Epithelial cell of proximal tubule (primary cell): Measurements from ENCODE around the gene RUSF1. TPM values are rescaled to one million over a fixed set of nuclear protein-coding genes. Genes with fewer than 3 reads are reported as not detected.
"Not testable (repeated sequence)": the region's sequence is repeated elsewhere in the genome, so short reads cannot be mapped to it uniquely, and the experiment has no call there.

Source experiments
- DNase-seq: peaks from one replicate; pipeline ENCODE4 v3.0.0-alpha.2; 2011; ENCODE audit warnings: low read depth
- H3K4me3 ChIP-seq: 2 replicates; pipeline ENCODE4 v1.5.1; 2011; ENCODE audit warnings: low read depth, mild to moderate bottlenecking, low read length
- total RNA-seq: library from RNA; depleted of rRNA; stranded (reverse); fragments of >200 nt; gene quantifications from 2 replicates; pipeline ENCODE4 v1.2.3, GENCODE V29; 2015
- TF ChIP-seq, protein P1 (sequence below): conservative IDR thresholded peaks from 2 replicates; pipeline ENCODE4 v1.5.1; 2012; ENCODE audit warnings: low read depth, mild to moderate bottlenecking, low read length

Gene RUSF1
- total RNA-seq, result 31.4 and 42.8 TPM in 2 replicates

DNA sequence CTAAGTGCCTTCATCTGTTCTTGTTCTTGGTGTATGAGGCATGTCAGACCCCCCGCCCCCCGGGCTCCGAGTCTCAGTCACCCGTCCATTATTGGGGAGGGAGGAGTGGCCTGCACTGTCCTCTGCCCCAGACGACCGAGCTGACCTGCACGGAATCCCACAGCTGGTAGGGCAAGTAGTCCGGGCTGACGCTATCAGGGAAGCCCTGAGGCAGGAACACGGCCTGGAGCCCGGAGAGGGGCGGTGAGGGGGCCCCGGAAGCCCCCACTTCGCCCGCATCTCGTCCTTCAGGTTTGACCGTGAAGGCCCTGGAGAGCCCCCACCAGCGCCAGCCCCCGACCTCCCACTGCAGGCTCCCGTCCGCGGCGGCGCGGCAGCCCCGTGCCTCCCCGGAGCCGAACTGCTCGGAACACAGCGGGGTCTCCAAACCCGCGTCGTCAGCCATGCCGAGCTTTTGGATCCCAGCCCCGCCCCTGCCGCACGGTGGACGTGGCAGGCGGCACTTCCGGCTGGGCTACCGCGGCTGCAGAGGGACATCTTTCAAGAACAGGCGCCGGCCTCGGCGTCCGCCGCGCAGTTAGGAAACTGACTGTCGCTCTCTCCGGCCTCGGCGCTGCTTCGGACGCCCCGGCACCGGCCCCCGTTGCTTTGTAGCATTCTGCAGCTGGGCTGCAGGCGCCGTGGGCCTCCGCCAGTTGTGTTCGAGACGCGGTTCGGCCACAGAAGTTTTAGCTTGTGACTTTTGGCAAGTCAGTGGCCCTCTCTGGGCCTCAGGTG is at the start of gene RUSF1:
Gene RUSF1 (minus strand): TSS at position 463 of the 777 bp plus-strand sequence. CDS start 18 bp downstream, at position 445.
- H3K4me3 ChIP-seq, result peak within 1 kb of the TSS; percentile 95
- no peak for DNase-seq
- TF ChIP-seq, protein P1, sequence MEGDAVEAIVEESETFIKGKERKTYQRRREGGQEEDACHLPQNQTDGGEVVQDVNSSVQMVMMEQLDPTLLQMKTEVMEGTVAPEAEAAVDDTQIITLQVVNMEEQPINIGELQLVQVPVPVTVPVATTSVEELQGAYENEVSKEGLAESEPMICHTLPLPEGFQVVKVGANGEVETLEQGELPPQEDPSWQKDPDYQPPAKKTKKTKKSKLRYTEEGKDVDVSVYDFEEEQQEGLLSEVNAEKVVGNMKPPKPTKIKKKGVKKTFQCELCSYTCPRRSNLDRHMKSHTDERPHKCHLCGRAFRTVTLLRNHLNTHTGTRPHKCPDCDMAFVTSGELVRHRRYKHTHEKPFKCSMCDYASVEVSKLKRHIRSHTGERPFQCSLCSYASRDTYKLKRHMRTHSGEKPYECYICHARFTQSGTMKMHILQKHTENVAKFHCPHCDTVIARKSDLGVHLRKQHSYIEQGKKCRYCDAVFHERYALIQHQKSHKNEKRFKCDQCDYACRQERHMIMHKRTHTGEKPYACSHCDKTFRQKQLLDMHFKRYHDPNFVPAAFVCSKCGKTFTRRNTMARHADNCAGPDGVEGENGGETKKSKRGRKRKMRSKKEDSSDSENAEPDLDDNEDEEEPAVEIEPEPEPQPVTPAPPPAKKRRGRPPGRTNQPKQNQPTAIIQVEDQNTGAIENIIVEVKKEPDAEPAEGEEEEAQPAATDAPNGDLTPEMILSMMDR, result no peak

DNA sequence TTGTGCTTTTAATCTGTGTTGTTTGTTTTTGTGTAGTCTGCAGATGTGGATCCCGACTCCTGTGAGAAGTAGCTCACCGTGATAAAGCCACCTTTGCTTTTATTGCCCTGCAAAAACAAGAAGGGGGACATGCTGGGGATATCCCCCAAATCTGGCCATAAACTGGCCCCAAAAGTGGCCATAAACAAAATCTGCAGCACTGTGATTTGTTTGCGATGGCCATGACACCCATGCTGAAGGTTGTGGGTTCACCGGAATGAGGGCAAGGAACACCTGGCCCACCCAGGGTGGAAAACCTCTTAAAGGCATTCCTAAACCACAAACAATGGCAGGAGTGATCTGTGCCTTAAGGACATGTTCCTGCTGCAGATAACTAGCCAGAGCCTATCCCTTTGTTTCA is 34.6 kb upstream of the RUSF1 start:
- TF ChIP-seq, protein P1, result no peak
- H3K4me3 ChIP-seq, result no peak overlapping the region
- DNase-seq, result no peak

DNA sequence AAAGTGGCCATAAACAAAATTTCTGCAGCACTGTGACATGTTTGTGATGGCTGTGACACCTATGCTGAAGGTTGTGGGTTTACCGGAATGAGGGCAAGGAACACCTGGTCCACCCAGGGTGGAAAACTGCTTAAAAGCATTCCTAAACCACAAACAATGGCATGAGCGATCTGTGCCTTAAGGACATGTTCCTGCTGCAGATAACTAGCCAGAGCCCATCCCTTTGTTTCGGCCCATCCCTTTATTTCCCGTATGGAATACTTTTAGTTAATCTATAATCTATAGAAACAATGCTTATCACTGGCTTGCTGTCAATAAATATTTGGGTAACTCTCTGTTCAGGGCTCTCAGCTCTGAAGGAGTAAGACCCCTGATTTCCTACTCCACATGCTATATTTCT is 31.6 kb upstream of the RUSF1 start:
- DNase-seq, result not testable (repeated sequence)

DNA sequence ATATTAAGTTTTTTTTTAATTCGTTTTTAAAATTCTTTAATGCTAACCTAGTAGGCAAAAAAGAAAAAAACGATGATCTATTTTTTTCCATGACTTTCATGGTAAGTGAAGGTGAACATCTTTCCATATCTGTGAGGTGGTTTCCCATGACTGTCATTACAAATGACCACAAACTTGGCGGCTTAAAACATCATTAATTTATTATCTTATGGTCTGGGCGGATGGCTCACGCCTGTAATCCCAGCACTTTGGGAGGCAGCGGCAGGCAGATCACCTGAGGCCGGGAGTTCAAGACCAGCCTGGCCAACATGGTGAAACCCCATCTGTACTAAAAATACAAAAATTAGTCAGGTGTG is 30.0 kb upstream of the RUSF1 start:
- not testable (repeated sequence) for DNase-seq

More for the DNA sequence above, 31.6 kb upstream of the RUSF1 start:
- not testable (repeated sequence) for H3K4me3 ChIP-seq

DNA sequence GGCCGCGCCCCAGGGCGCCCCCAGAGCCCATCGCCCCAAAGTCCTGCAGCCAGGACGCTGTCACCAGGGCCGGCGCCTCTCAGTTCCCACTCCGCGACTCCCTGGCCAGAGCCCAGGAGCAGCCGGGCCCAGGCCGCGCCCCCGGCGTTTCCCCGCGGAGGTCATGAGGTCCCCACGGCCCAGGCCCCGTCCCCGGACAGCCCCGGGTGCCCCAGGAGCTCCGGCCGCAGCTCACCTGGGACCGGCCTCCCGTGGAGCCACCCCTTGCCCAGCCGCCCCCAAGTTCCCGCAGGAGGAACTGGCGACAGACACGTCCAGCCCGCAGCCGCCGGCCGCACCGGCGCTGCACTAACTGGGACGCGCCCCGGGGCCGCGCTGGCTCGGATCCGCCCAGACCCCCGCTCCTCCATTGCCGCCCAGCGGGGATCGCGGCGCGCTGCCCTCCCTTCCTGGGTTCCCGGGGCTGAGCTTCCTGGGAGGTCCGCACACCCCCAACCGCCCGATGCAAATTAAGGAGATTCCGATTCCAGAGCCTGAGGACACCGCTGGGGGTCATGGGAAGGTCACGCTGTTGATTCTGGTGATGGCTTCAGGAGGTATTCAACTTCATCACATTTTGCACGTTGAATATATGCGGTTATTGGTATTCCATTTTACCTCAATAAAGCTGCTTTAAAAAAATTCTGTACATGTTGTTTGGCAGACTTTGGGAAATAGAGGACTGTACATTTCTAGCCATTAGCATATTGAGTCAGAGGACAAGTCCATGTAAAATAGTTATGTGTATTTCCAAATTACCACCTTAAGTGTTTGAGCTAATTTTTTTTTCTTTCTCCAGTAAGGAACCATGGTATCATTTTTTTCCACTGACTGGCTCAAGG is 29.4 kb upstream of the RUSF1 start:
- peak overlapping the region; percentile 43 for H3K4me3 ChIP-seq
- TF ChIP-seq, protein P1, result no peak
- DNase-seq, result no peak

More for the DNA sequence above, 30.0 kb upstream of the RUSF1 start:
- not testable (repeated sequence) for H3K4me3 ChIP-seq

DNA sequence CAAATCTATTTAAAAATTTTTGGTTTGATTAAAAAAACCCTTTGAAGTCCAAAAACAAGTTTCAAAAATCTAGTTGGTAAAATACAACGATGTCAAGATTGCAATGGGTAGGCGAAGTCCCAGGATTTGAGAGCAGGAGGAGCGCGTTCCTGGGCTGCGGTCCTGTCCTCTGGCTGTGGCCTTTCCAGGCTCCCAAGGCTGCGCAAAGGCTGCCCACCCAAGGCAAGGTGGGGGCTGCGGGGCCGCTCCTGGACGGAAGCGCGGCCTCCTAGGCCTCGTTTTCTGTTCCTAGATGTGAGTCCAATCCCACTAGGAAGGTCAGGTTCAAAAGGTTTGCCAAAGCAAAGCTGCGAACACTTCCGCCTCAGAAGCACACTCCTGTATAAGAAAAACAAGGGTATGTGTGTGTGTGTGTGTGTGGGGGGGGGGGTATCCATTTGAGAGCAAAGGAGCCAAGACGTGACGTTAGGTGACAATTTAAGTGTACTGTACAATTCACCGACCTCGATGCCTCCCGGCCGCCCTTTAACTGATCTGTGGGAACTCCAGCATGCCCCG is 28.7 kb upstream of the RUSF1 start:
- no peak for DNase-seq
- peak overlapping the region; percentile 43 for H3K4me3 ChIP-seq
- TF ChIP-seq, protein P1, result no peak

DNA sequence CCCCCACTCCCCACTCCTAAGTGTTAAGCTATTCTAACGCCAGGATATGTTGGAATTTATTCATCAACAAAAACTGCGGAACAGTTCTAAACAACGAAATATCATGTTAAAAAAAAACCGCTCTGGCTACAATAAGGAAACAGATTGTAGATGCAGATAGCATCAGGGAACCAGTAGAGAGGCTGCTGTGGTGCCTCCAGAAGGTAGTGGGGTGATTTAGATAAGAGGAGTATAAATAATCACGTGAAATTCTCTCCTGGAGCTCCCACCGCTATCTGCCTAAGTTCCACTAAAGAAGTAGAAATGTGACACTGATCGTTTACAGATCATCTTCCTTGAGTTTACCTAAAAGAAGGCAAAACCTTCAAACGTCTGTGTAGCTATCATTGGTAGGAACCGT is 27.5 kb upstream of the RUSF1 start:
- DNase-seq, result no peak
- TF ChIP-seq, protein P1, result no peak
- H3K4me3 ChIP-seq, result no peak overlapping the region

DNA sequence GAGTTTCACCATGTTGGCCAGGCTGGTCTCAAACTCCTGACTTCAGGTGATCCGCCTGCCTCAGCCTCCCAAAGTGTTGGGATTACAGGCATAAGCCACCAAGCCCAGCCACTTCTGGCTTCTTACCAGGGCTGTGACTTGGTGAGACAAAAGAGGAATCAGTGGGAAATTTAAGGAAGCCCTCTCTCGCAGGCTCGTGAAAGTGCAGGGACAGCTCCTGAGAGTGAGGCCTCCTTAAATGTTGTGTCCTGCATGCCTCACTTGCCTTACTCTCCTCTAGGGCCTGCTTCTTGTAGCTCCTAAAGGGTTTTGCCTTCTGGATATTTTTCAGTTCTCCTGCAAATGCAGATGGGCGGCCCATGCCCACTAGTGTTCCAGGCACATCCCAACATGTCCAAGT is 24.7 kb upstream of the RUSF1 start:
- TF ChIP-seq, protein P1, result no peak
- H3K4me3 ChIP-seq, result no peak overlapping the region
- DNase-seq, result no peak
